Osteoblast (primary cell): ENCODE results near the gene PDCL2. TPM values are rescaled to one million over a fixed set of nuclear protein-coding genes. Genes with fewer than 3 reads are reported as not detected.
"Not testable (repeated sequence)": the region's sequence is repeated elsewhere in the genome, so short reads cannot be mapped to it uniquely, and the experiment has no call there.

Source experiments
- DNase-seq: peaks from one replicate; pipeline ENCODE4 v3.0.0; 2011; ENCODE audit warnings: low spot score, mixed read lengths; ENCODE audit not compliant: insufficient read length; ENCODE audit errors: missing footprints
- H2AFZ ChIP-seq: 2 replicates; pipeline ENCODE4 v1.6.0; 2011; ENCODE audit warnings: mild to moderate bottlenecking, low read length
- H3K27ac ChIP-seq: 2 replicates; pipeline ENCODE4 v1.5.1; 2011; ENCODE audit warnings: mild to moderate bottlenecking, low read depth, low read length, moderate library complexity
- H3K27me3 ChIP-seq: 2 replicates; pipeline ENCODE4 v1.6.0; 2012; ENCODE audit warnings: mild to moderate bottlenecking, control low read depth, inconsistent platforms, low read length, moderate library complexity; ENCODE audit not compliant: insufficient read depth
- H3K36me3 ChIP-seq: 2 replicates; pipeline ENCODE4 v1.5.1; 2011; ENCODE audit warnings: mild to moderate bottlenecking, low read length, control low read depth, moderate library complexity; ENCODE audit not compliant: insufficient read depth
- H3K4me1 ChIP-seq: 2 replicates; pipeline ENCODE4 v1.5.1; 2011; ENCODE audit warnings: mild to moderate bottlenecking, low read length, control low read depth, moderate library complexity; ENCODE audit not compliant: insufficient read depth
- H3K4me2 ChIP-seq: 2 replicates; pipeline ENCODE4 v1.6.0; 2011; ENCODE audit warnings: mild to moderate bottlenecking, low read length; ENCODE audit not compliant: insufficient read depth
- H3K4me3 ChIP-seq: fragments of 200-600 bp; sonication (generic); 3 replicates; pipeline ENCODE4 v1.5.1; 2012; ENCODE audit warnings: mild to moderate bottlenecking, low read length, inconsistent platforms; ENCODE audit not compliant: insufficient read depth
- H3K79me2 ChIP-seq: 2 replicates; pipeline ENCODE4 v1.6.0; 2012; ENCODE audit warnings: mild to moderate bottlenecking, low read length, control low read depth, inconsistent platforms; ENCODE audit not compliant: insufficient read depth
- H3K9me3 ChIP-seq: 2 replicates; pipeline ENCODE4 v1.5.1; 2011; ENCODE audit warnings: low read depth, low read length, control low read depth
- H4K20me1 ChIP-seq: 2 replicates; pipeline ENCODE4 v1.6.0; 2012; ENCODE audit warnings: mild to moderate bottlenecking, low read length, control low read depth; ENCODE audit not compliant: insufficient read depth
- total RNA-seq: library from RNA; depleted of rRNA; stranded (reverse); fragments of >200 nt; gene quantifications from 2 replicates; pipeline ENCODE4 v1.2.3, GENCODE V29; 2012
- TF ChIP-seq, protein P1 (sequence below): IDR thresholded peaks from 2 replicates; pipeline ENCODE4 v1.5.1; 2011; ENCODE audit warnings: mild to moderate bottlenecking, low read depth, low read length, moderate library complexity; ENCODE audit errors: extremely low read depth

Gene PDCL2
- total RNA-seq, 1 donor = not detected

DNA sequence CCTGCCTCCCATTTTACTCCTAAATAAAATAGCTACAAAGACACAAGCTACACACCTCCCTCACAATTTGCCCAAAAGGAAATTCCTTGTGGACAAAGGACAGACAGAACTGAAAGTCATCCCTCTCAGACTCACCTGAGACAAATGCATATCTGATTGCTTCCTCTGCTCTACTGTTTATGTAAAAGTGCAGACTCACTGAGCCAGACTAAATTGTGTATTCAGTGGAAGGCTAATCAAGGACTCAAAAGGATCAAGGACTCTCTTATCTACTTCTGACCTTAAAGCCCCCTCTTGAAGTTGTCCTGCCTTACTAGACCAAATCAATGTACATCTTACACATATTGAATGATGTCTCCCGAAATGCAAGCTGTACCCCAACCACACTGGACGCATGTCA, 3.9 kb downstream of the PDCL2 start:
- no peak for DNase-seq
- H2AFZ ChIP-seq = no peak overlapping the region
- H4K20me1 ChIP-seq = no peaks in the 10 kb centered on the region
- H3K4me2 ChIP-seq = no peak overlapping the region
- H3K4me3 ChIP-seq = no peak overlapping the region
- H3K27ac ChIP-seq = no peak overlapping the region
- no peaks in the 10 kb centered on the region for H3K9me3 ChIP-seq
- no peaks in the 10 kb centered on the region for H3K4me1 ChIP-seq
- H3K79me2 ChIP-seq = no peaks in the 10 kb centered on the region
- TF ChIP-seq, protein P1, sequence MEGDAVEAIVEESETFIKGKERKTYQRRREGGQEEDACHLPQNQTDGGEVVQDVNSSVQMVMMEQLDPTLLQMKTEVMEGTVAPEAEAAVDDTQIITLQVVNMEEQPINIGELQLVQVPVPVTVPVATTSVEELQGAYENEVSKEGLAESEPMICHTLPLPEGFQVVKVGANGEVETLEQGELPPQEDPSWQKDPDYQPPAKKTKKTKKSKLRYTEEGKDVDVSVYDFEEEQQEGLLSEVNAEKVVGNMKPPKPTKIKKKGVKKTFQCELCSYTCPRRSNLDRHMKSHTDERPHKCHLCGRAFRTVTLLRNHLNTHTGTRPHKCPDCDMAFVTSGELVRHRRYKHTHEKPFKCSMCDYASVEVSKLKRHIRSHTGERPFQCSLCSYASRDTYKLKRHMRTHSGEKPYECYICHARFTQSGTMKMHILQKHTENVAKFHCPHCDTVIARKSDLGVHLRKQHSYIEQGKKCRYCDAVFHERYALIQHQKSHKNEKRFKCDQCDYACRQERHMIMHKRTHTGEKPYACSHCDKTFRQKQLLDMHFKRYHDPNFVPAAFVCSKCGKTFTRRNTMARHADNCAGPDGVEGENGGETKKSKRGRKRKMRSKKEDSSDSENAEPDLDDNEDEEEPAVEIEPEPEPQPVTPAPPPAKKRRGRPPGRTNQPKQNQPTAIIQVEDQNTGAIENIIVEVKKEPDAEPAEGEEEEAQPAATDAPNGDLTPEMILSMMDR = no peak
- H3K27me3 ChIP-seq = no peaks in the 10 kb centered on the region
- no peaks in the 10 kb centered on the region for H3K36me3 ChIP-seq

DNA sequence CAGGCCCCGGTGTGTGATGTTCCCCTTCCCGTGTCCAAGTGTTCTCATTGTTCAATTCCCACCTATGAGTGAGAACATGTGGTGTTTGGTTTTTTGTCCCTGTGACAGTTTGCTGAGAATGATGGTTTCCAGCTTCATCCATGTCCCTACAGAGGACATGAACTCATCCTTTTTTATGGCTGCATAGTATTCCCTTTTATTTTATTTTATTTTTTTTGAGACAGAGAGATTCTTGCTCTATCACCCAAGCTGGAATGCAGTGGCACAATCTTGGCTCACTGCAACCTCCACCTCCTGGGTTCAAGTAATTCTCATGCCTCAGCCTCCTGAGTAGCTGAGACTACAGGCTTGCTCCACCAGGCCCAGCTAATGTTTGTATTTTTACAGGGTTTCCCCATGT, 9.3 kb downstream of the PDCL2 start:
- not testable (repeated sequence) for H3K4me1 ChIP-seq, H2AFZ ChIP-seq, H3K4me2 ChIP-seq, H3K27me3 ChIP-seq, H3K36me3 ChIP-seq, H3K79me2 ChIP-seq, DNase-seq, H4K20me1 ChIP-seq, H3K27ac ChIP-seq, H3K9me3 ChIP-seq, H3K4me3 ChIP-seq

DNA sequence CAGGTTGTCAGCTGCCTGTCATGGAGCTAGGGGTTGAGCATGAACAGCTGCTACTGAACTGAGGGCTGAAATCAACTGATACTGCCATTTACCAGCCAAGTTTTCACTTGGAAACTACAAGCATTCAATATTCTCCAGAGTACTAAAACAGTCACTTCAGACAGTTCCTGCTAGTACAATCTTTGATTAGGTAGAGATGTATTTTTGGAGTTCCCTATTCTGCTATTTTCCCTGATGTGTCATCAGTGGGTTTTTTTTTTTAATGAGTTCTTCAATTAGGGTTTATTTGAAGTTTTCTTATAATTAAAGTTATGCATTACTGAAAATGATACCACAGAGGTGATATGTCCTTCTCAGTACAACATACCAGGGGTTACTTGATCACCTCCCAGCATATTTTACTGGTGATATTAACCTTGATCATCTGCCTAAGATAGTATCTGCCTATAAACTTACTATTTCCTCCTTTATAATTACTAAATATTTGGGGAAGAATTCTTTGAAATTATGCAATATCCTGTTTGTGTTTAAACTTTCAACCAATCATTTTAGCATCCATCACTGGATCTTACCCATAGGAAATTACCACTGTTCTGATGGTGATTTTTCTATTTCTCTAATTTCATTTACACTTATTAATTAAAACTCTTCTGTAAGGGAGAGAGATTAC, 13.6 kb downstream of the PDCL2 start:
- H3K79me2 ChIP-seq = no peaks in the 10 kb centered on the region
- no peak for DNase-seq
- no peaks in the 10 kb centered on the region for H4K20me1 ChIP-seq
- H3K27me3 ChIP-seq = no peaks in the 10 kb centered on the region
- H3K4me1 ChIP-seq = no peaks in the 10 kb centered on the region
- no peak overlapping the region for H3K4me3 ChIP-seq
- no peaks in the 10 kb centered on the region for H3K9me3 ChIP-seq
- TF ChIP-seq, protein P1 = no peak
- H2AFZ ChIP-seq = no peak overlapping the region
- H3K27ac ChIP-seq = no peak overlapping the region
- no peaks in the 10 kb centered on the region for H3K36me3 ChIP-seq
- no peak overlapping the region for H3K4me2 ChIP-seq

DNA sequence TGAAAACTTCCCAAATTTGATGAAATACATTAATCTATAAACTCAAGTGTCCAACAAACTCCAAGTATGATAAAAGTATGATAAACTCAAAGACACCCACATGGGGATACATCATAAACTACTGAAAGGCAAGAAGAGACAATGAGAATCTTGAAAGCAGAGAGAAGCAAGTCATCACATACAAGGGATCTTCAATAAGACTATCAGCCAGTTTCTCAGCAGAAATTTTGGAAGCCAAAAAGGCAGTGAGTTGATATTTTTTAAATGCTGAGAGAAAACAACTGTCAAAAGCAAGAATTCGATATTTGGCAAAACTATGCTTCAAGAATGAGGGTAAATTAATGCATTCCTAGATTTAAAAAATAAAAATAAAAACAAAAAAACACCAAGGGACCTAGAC, 16.5 kb downstream of the PDCL2 start:
- H3K4me2 ChIP-seq = no peak overlapping the region
- H3K9me3 ChIP-seq = no peaks in the 10 kb centered on the region
- no peaks in the 10 kb centered on the region for H3K4me1 ChIP-seq
- no peak for DNase-seq
- no peak overlapping the region for H3K4me3 ChIP-seq
- no peaks in the 10 kb centered on the region for H3K79me2 ChIP-seq
- TF ChIP-seq, protein P1 = no peak
- no peak overlapping the region for H3K27ac ChIP-seq
- no peak overlapping the region for H2AFZ ChIP-seq
- H3K36me3 ChIP-seq = no peaks in the 10 kb centered on the region
- no peaks in the 10 kb centered on the region for H4K20me1 ChIP-seq
- H3K27me3 ChIP-seq = no peaks in the 10 kb centered on the region
